ENCODE results near the gene UBA3.

- TF ChIP-seq CTCF (IDR thresholded peaks at IDR 0.05) (no peak), POLR2A (IDR thresholded peaks at IDR 0.05; ENCODE audit: low read depth) (no peak)
These were observed 33.4 kb upstream of the UBA3 start for GRCh38 chr3:69113536-69113935.
